SK-N-DZ (cell line): Measurements from ENCODE around the gene GNS. TPM values are rescaled to one million over a fixed set of nuclear protein-coding genes. Genes with fewer than 3 reads are reported as not detected.

Experiments used
- DNase-seq: peaks from one replicate; pipeline ENCODE4 v3.0.0-alpha.2; 2015; ENCODE audit warnings: low spot score
- polyA plus RNA-seq, 2 experiments: library from polyadenylated mRNA; depleted of rRNA; stranded (reverse); fragments of >200 nt; gene quantifications; 2 replicates each; pipeline ENCODE4 v1.2.3, GENCODE V29; 2014

The GNS gene
- polyA plus RNA-seq (2014; cell fraction: cytosol; rRNA removed) = 30.1 and 37.4 TPM in 2 replicates
- polyA plus RNA-seq (2014; cell fraction: nucleus; rRNA removed) = 11.5 and 14.5 TPM in 2 replicates

GRCh38 chr12:64759035-64759894, at the start of gene GNS:
TSS of gene GNS (minus strand) at chr12:64759406. CDS start at chr12:64759276, 130 bp downstream.
- peak; percentile 93 for DNase-seq

- no peak for DNase-seq
Observed at GRCh38 chr12:64808110-64808509, 48.9 kb upstream of the GNS start.

- no peak for DNase-seq
Observed at GRCh38 chr12:64806593-64807460, 47.6 kb upstream of the GNS start.

- no peak for DNase-seq
Observed at GRCh38 chr12:64806173-64806572, 47.0 kb upstream of the GNS start.

GRCh38 chr12:64802180-64802775, 43.1 kb upstream of the GNS start:
- DNase-seq = peak; percentile 63

GRCh38 chr12:64801381-64801780, 42.2 kb upstream of the GNS start:
- no peak for DNase-seq

- DNase-seq = no peak
Observed at GRCh38 chr12:64800640-64801039, 41.4 kb upstream of the GNS start.

GRCh38 chr12:64798165-64798564, 39.0 kb upstream of the GNS start:
- DNase-seq = no peak

- DNase-seq = no peak
Observed at GRCh38 chr12:64797156-64797555, 38.0 kb upstream of the GNS start.

- DNase-seq = peak; percentile 88
Observed at GRCh38 chr12:64796205-64796845, 37.1 kb upstream of the GNS start.

GRCh38 chr12:64794305-64794704, 35.1 kb upstream of the GNS start:
- DNase-seq = no peak

GRCh38 chr12:64793610-64794009, 34.4 kb upstream of the GNS start:
- DNase-seq = no peak

GRCh38 chr12:64792128-64792527, 32.9 kb upstream of the GNS start:
- no peak for DNase-seq

- no peak for DNase-seq
Observed at GRCh38 chr12:64791036-64791435, 31.8 kb upstream of the GNS start.

- no peak for DNase-seq
Observed at GRCh38 chr12:64790166-64790565, 31.0 kb upstream of the GNS start.

- no peak for DNase-seq
Observed at GRCh38 chr12:64785838-64786237, 26.6 kb upstream of the GNS start.

GRCh38 chr12:64782191-64782876, 23.1 kb upstream of the GNS start:
- DNase-seq = no peak

GRCh38 chr12:64781280-64782190, 22.3 kb upstream of the GNS start:
- DNase-seq = no peak

GRCh38 chr12:64780531-64781279, 21.5 kb upstream of the GNS start:
- no peak for DNase-seq
